WTC11 (cell line): ENCODE measurements around the gene ZNF18. TPM values are rescaled to one million over a fixed set of nuclear protein-coding genes. Genes with fewer than 3 reads are reported as not detected.

ENCODE experiments used
- ATAC-seq: fragments of 200-7000 bp; cut with Tn5 transposase; 2 replicates; pipeline ENCODE4 v1.10.0; 2021; ENCODE audit warnings: mild to moderate bottlenecking, moderate library complexity
- CTCF ChIA-PET: fragments of 300-600 bp; sonication (Branson Sonifier 250); formaldehyde crosslinking; loops from one replicate; lab custom pipeline; 2021; ENCODE audit warnings: antibody characterized with exemption; lab: Charles Lee
- POLR2A ChIA-PET: fragments of 350-600 bp; sonication (Branson Sonifier 250); formaldehyde crosslinking; loops from one replicate; lab custom pipeline; 2021; ENCODE audit warnings: antibody characterized with exemption; lab: Charles Lee
- DNase-seq: peaks from one replicate; pipeline ENCODE4 v3.0.0; 2021; ENCODE audit warnings: low spot score
- H3K27ac Mint-ChIP-seq: 2 replicates; pipeline ENCODE4 v1.8.0; 2021; ENCODE audit warnings: mixed read lengths
- H3K27me3 Mint-ChIP-seq: 2 replicates; pipeline ENCODE4 v1.8.0; 2021; ENCODE audit warnings: low read depth, mild to moderate bottlenecking, moderate library complexity, mixed read lengths
- H3K36me3 Mint-ChIP-seq: 2 replicates; pipeline ENCODE4 v1.8.0; 2021; ENCODE audit warnings: mixed read lengths
- H3K4me1 Mint-ChIP-seq: 2 replicates; pipeline ENCODE4 v1.8.0; 2022; ENCODE audit warnings: mixed read lengths
- H3K4me3 Mint-ChIP-seq: 2 replicates; pipeline ENCODE4 v1.8.0; 2021; ENCODE audit warnings: mild to moderate bottlenecking, moderate library complexity, mixed read lengths
- H3K9me3 Mint-ChIP-seq: 2 replicates; pipeline ENCODE4 v1.8.0; 2021; ENCODE audit warnings: mixed read lengths
- ARID4B ChIP-seq: sonication (generic); formaldehyde crosslinking; IDR thresholded peaks from 2 replicates; pipeline ENCODE4 v1.8.0; 2023; ENCODE audit warnings: missing genetic modification reagents, mild to moderate bottlenecking, borderline replicate concordance
- CDX4 ChIP-seq: fragments of 250-450 bp; sonication (Bioruptor Pico); IDR thresholded peaks from 2 replicates; pipeline ENCODE4 v1.9.0; 2021; ENCODE audit warnings: moderate library complexity, mild to moderate bottlenecking, inconsistent platforms, borderline replicate concordance
- CTCF ChIP-seq: fragments of 200-600 bp; IDR thresholded peaks from 2 replicates; pipeline ENCODE4 v1.8.0; 2022; ENCODE audit warnings: antibody characterized with exemption
- ETV6 ChIP-seq: sonication (generic); formaldehyde crosslinking; IDR thresholded peaks from 2 replicates; pipeline ENCODE4 v1.8.1; 2022; ENCODE audit warnings: mild to moderate bottlenecking, missing genetic modification reagents
- FOXJ3 ChIP-seq: sonication (generic); formaldehyde crosslinking; IDR thresholded peaks from 2 replicates; pipeline ENCODE4 v1.9.0; 2021; ENCODE audit warnings: missing genetic modification reagents, mild to moderate bottlenecking, borderline replicate concordance
- FOXK1 ChIP-seq: sonication (generic); formaldehyde crosslinking; IDR thresholded peaks from 2 replicates; pipeline ENCODE4 v1.8.0; 2022; ENCODE audit warnings: mild to moderate bottlenecking, moderate library complexity, missing genetic modification reagents
- FOXP1 ChIP-seq: sonication (generic); formaldehyde crosslinking; IDR thresholded peaks from 2 replicates; pipeline ENCODE4 v1.8.0; 2022; ENCODE audit warnings: missing genetic modification reagents, mild to moderate bottlenecking, moderate library complexity, borderline replicate concordance
- MAX ChIP-seq: sonication (generic); formaldehyde crosslinking; IDR thresholded peaks from 2 replicates; pipeline ENCODE4 v1.8.0; 2022; ENCODE audit warnings: mild to moderate bottlenecking, missing genetic modification reagents
- MYBL2 ChIP-seq: sonication (generic); formaldehyde crosslinking; IDR thresholded peaks from 2 replicates; pipeline ENCODE4 v1.8.1; 2023; ENCODE audit warnings: mild to moderate bottlenecking, moderate library complexity, missing genetic modification reagents
- NFE2L1 ChIP-seq: sonication (generic); formaldehyde crosslinking; IDR thresholded peaks from 2 replicates; pipeline ENCODE4 v1.8.1; 2023; ENCODE audit warnings: missing genetic modification reagents
- NR3C1 ChIP-seq: sonication (generic); formaldehyde crosslinking; conservative IDR thresholded peaks from 2 replicates; pipeline ENCODE4 v1.8.1; 2023; ENCODE audit warnings: low read depth, mild to moderate bottlenecking, missing genetic modification reagents
- SMAD3 ChIP-seq: sonication (generic); formaldehyde crosslinking; IDR thresholded peaks from 2 replicates; pipeline ENCODE4 v1.8.0; 2022; ENCODE audit warnings: missing genetic modification reagents, mild to moderate bottlenecking, borderline replicate concordance
- SMAD4 ChIP-seq: sonication (generic); formaldehyde crosslinking; IDR thresholded peaks from 2 replicates; pipeline ENCODE4 v1.8.0; 2022; ENCODE audit warnings: mild to moderate bottlenecking, missing genetic modification reagents
- TCF7 ChIP-seq: sonication (generic); formaldehyde crosslinking; IDR thresholded peaks from 2 replicates; pipeline ENCODE4 v1.8.0; 2022; ENCODE audit warnings: mild to moderate bottlenecking, low read depth, missing genetic modification reagents, moderate library complexity
- USF1 ChIP-seq: sonication (generic); formaldehyde crosslinking; IDR thresholded peaks from 2 replicates; pipeline ENCODE4 v1.8.0; 2022; ENCODE audit warnings: mild to moderate bottlenecking, missing genetic modification reagents
- ZBTB43 ChIP-seq: sonication (generic); formaldehyde crosslinking; IDR thresholded peaks from 2 replicates; pipeline ENCODE4 v1.8.1; 2023; ENCODE audit warnings: mild to moderate bottlenecking, missing genetic modification reagents
- ZMAT4 ChIP-seq: fragments of 250-450 bp; sonication (Bioruptor Pico); IDR thresholded peaks from 2 replicates; pipeline ENCODE4 v1.9.0; 2021; ENCODE audit warnings: mild to moderate bottlenecking
- ZNF138 ChIP-seq: sonication (generic); formaldehyde crosslinking; conservative IDR thresholded peaks from 2 replicates; pipeline ENCODE4 v1.8.1; 2022; ENCODE audit warnings: mild to moderate bottlenecking, moderate library complexity, missing genetic modification reagents
- ZNF317 ChIP-seq: sonication (generic); formaldehyde crosslinking; IDR thresholded peaks from 2 replicates; pipeline ENCODE4 v1.8.1; 2023; ENCODE audit warnings: low read depth, mild to moderate bottlenecking, moderate library complexity, missing genetic modification reagents, borderline replicate concordance
- ZNF671 ChIP-seq: fragments of 250-450 bp; sonication (Bioruptor Pico); IDR thresholded peaks from 2 replicates; pipeline ENCODE4 v1.8.0; 2021; ENCODE audit warnings: mild to moderate bottlenecking
- total RNA-seq: library from RNA; stranded (reverse); gene quantifications from 3 replicates; pipeline ENCODE4 v1.2.3, GENCODE V29; 2021

The ZNF18 gene
- total RNA-seq, 1 experiment from 2014 or later = 13.3 TPM

GRCh38 chr17:11940904-11941303 is 56.4 kb downstream of the ZNF18 start:
- Mint-ChIP-seq H3K27me3 (no peaks in the 10 kb centered on the region), H3K9me3 (peaks cover 6% of the 10 kb centered on the region; the same call in 1 of the 2 replicates), H3K4me3 (no peak overlapping the region), H3K4me1 (peaks cover 3% of the 10 kb centered on the region), H3K36me3 (no peaks in the 10 kb centered on the region), H3K27ac (no peak overlapping the region)
- POLR2A ChIA-PET = no interaction called here
- ATAC-seq (no peak), DNase-seq (no peak)
- TF ChIP-seq TCF7 (CRISPR knock-in tag) (no peak), NR3C1 (CRISPR knock-in tag) (no peak), ZMAT4 (CRISPR knock-in tag) (no peak), MAX (CRISPR knock-in tag) (no peak), MYBL2 (no peak), ETV6 (no peak), ZNF317 (CRISPR knock-in tag) (no peak), ARID4B (CRISPR knock-in tag) (no peak), ZNF671 (CRISPR knock-in tag) (no peak), NFE2L1 (CRISPR knock-in tag) (no peak), CDX4 (CRISPR knock-in tag) (no peak), FOXP1 (no peak), SMAD3 (CRISPR knock-in tag) (no peak), FOXK1 (CRISPR knock-in tag) (no peak)
- CTCF ChIA-PET = no interaction called here

- DNase-seq (peak; percentile 75), ATAC-seq (0 out of 2 replicates have a peak, but pooled peaks have one; percentile 24)
- POLR2A ChIA-PET = no interaction called here
- Mint-ChIP-seq H3K27me3 (no peaks in the 10 kb centered on the region), H3K36me3 (no peaks in the 10 kb centered on the region), H3K4me1 (peaks cover 4% of the 10 kb centered on the region), H3K9me3 (no peaks in the 10 kb centered on the region), H3K4me3 (no peak overlapping the region), H3K27ac (no peak overlapping the region)
- TF ChIP-seq FOXJ3 (no peak), USF1 (CRISPR knock-in tag) (no peak), CTCF (peak; percentile 97), ZNF138 (CRISPR knock-in tag) (no peak), ZBTB43 (CRISPR knock-in tag) (no peak), SMAD4 (CRISPR knock-in tag) (no peak)
- CTCF ChIA-PET = interaction anchor here (0.5 to 2.0 kb wide), 16 partner anchors 8 to 1151 kb away, joined by 3 to 12 read pairs (median 4); no protein-coding TSS in a partner anchor
These were observed 61.4 kb downstream of the ZNF18 start for GRCh38 chr17:11935734-11936406.
